Fibroblast of lung (primary cell): ENCODE data around the gene S100A4. TPM values are rescaled to one million over a fixed set of nuclear protein-coding genes. Genes with fewer than 3 reads are reported as not detected.
A peak's percentile ranks its signal among the peaks of the same experiment; 100 is the strongest.

Experiments used
- DNase-seq, 2 donors: peaks; one replicate each; pipeline versions ENCODE4 v3.0.0 to v3.0.0-alpha.2; 2010; ENCODE audit warnings: low read depth in 2 of 2
- H2AFZ ChIP-seq: 2 replicates; pipeline ENCODE4 v1.5.1; 2012; ENCODE audit warnings: low read length, control low read depth, inconsistent platforms
- H3K27ac ChIP-seq: 2 replicates; pipeline ENCODE4 v1.5.1; 2011; ENCODE audit warnings: low read length, control low read depth; ENCODE audit not compliant: insufficient read depth
- H3K27me3 ChIP-seq: 2 replicates; pipeline ENCODE4 v1.5.1; 2011; ENCODE audit warnings: mild to moderate bottlenecking, low read length; ENCODE audit not compliant: control insufficient read depth, insufficient read depth
- H3K36me3 ChIP-seq: 2 replicates; pipeline ENCODE4 v1.5.1; 2011; ENCODE audit warnings: low read length; ENCODE audit not compliant: control insufficient read depth, insufficient read depth
- H3K4me1 ChIP-seq: 2 replicates; pipeline ENCODE4 v1.5.1; 2011; ENCODE audit warnings: low read length; ENCODE audit not compliant: control insufficient read depth, insufficient read depth; ENCODE audit errors: extremely low read depth
- H3K4me2 ChIP-seq: 2 replicates; pipeline ENCODE4 v1.5.1; 2011; ENCODE audit warnings: low read length, control low read depth; ENCODE audit not compliant: insufficient read depth; ENCODE audit errors: extremely low read depth
- H3K4me3 ChIP-seq, 4 experiments: fragments of 200-600 bp in 1 of 4; sonication (generic) in 1 of 4; replicated peaks in 1 of 4; 2 replicates each; pipeline ENCODE4 v1.5.1; 2011 to 2016; ENCODE audit warnings: low read length in 4 of 4, low read depth in 3 of 4, mild to moderate bottlenecking in 3 of 4, control low read depth in 2 of 4, inconsistent platforms in 1 of 4, mixed read lengths in 1 of 4; ENCODE audit not compliant: insufficient read depth in 1 of 4; ENCODE audit errors: control extremely low read depth in 1 of 4
- H3K79me2 ChIP-seq: 2 replicates; pipeline ENCODE4 v1.5.1; 2012; ENCODE audit warnings: mild to moderate bottlenecking, low read length, inconsistent platforms; ENCODE audit not compliant: control insufficient read depth, insufficient read depth
- H3K9ac ChIP-seq: 2 replicates; pipeline ENCODE4 v1.5.1; 2011; ENCODE audit warnings: mild to moderate bottlenecking, low read length, control low read depth; ENCODE audit not compliant: insufficient read depth
- H3K9me3 ChIP-seq: 2 replicates; pipeline ENCODE4 v1.5.1; 2012; ENCODE audit warnings: low read depth, low read length; ENCODE audit not compliant: control insufficient read depth, insufficient read depth
- H4K20me1 ChIP-seq: 2 replicates; pipeline ENCODE4 v1.5.1; 2011; ENCODE audit warnings: low read length; ENCODE audit not compliant: control insufficient read depth, insufficient read depth; ENCODE audit errors: extremely low read depth
- CTCF ChIP-seq, 2 donors: IDR thresholded peaks in 1 of 2; conservative IDR thresholded peaks in 1 of 2; 1 replicate in 1 of 2; 2 replicates in 1 of 2; pipeline ENCODE4 v1.5.1; 2011 to 2012; ENCODE audit warnings: low read length in 2 of 2, control low read depth in 1 of 2, inconsistent platforms in 1 of 2, low read depth in 1 of 2, mild to moderate bottlenecking in 1 of 2
- EZH2 ChIP-seq: IDR thresholded peaks from 2 replicates; pipeline ENCODE4 v1.5.1; 2012; ENCODE audit warnings: low read length, control low read depth, mild to moderate bottlenecking; ENCODE audit errors: missing control alignments
- polyA plus RNA-seq, 2 donors: library from polyadenylated mRNA; depleted of rRNA in 1 of 2; stranded (reverse) in 1 of 2; unstranded in 1 of 2; fragments of >200 nt; gene quantifications; 2 replicates each; pipeline ENCODE4 v1.2.1, GENCODE V29; 2011 to 2012; ENCODE audit warnings: missing spikeins in 1 of 2
- total RNA-seq: library from RNA; depleted of rRNA; stranded (reverse); fragments of >200 nt; gene quantifications from 2 replicates; pipeline ENCODE4 v1.2.1, GENCODE V29; 2014

The S100A4 gene
- total and polyA plus RNA-seq, 2 donors (not counting 1 experiment from before 2014, with no cell fraction given) = 287 to 371 TPM

GRCh38 chr1:153507926-153508583, 37.6 kb downstream of the S100A4 start:
- H3K36me3 ChIP-seq = no peaks in the 10 kb centered on the region
- no peaks in the 10 kb centered on the region for H3K9me3 ChIP-seq
- H3K27ac ChIP-seq = peak overlapping the region; percentile 16
- no peak overlapping the region for H3K4me2 ChIP-seq
- H4K20me1 ChIP-seq = no peaks in the 10 kb centered on the region
- no peak overlapping the region for H3K9ac ChIP-seq
- H3K4me1 ChIP-seq = peaks cover 18% of the 10 kb centered on the region
- TF ChIP-seq CTCF (conservative IDR thresholded peaks at IDR 0.05 in 1 of 2, IDR thresholded peaks at IDR 0.05 in 1 of 2; ENCODE audit: low read depth in 1 of 2, low read length in 2 of 2) = no peak
- TF ChIP-seq EZH2 = no peak
- no peaks in the 10 kb centered on the region for H3K27me3 ChIP-seq
- H3K4me3 ChIP-seq = no peak overlapping the region
- H2AFZ ChIP-seq = no peak overlapping the region
- H3K79me2 ChIP-seq = no peaks in the 10 kb centered on the region
- DNase-seq = no peak

DNA sequence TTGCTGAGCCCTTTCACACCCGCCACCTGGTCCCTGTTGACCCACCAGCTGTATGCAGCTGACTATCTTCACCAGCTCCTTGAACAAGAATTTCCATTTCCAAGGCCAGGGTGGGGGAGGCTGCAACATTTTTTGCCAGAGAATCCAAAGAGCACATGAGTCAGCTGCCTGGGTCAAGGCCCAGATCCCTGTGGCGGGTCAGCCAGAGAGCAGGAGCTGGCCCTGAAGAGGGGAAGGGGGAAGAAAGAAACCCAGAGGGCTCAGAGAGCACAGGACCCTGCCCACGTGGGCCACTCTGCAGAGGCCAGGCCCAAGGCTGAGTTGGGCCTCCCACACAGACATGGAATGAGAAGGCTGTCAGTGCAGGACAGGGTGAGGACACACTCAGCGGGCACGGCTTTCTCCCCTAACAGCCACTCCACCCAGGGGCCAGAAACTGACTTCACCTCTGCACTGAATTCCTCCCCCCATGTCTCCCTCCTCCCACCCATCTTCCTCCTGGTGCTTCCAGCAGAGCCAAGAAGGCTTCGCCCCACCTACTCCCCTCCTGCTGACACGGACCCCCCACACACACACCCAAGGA, 38.7 kb downstream of the S100A4 start:
- H3K9me3 ChIP-seq = no peaks in the 10 kb centered on the region
- H4K20me1 ChIP-seq = no peaks in the 10 kb centered on the region
- peaks cover 18% of the 10 kb centered on the region for H3K4me1 ChIP-seq
- H3K36me3 ChIP-seq = no peaks in the 10 kb centered on the region
- peak overlapping the region; percentile 3 for H2AFZ ChIP-seq
- no peak overlapping the region for H3K4me3 ChIP-seq
- DNase-seq = peak; percentile 95 to 98
- H3K9ac ChIP-seq = no peak overlapping the region
- no peak for TF ChIP-seq EZH2
- no peak for TF ChIP-seq CTCF (conservative IDR thresholded peaks at IDR 0.05 in 1 of 2, IDR thresholded peaks at IDR 0.05 in 1 of 2; ENCODE audit: low read depth in 1 of 2, low read length in 2 of 2)
- H3K27ac ChIP-seq = peak overlapping the region; percentile 71
- peak overlapping the region; percentile 60 for H3K4me2 ChIP-seq
- H3K79me2 ChIP-seq = no peaks in the 10 kb centered on the region
- H3K27me3 ChIP-seq = no peaks in the 10 kb centered on the region

DNA sequence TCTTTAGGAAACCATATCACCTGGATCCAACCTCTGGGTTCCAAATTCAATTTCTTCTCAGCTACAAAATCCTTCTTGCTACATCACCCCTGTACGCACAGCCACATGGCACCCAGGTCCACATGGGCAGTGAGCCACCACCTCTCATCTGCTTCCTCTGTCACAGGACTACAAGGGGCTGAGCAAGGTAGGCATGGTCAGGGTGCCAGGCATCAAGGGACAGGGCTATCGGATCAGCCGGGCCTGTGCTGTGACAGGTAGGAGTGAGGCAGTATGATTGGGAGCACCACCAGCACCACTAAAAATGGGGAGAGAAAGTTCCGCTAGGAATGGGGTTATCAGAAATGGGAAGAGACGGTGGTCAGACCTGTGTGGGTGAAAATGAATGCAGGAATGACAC, 39.2 kb downstream of the S100A4 start:
- peak overlapping the region; percentile 60 for H3K4me2 ChIP-seq
- no peak overlapping the region for H3K4me3 ChIP-seq
- H4K20me1 ChIP-seq = no peaks in the 10 kb centered on the region
- DNase-seq = no peak
- no peaks in the 10 kb centered on the region for H3K9me3 ChIP-seq
- H3K9ac ChIP-seq = no peak overlapping the region
- TF ChIP-seq EZH2 = no peak
- TF ChIP-seq CTCF (conservative IDR thresholded peaks at IDR 0.05 in 1 of 2, IDR thresholded peaks at IDR 0.05 in 1 of 2; ENCODE audit: low read depth in 1 of 2, low read length in 2 of 2) = no peak
- H3K27me3 ChIP-seq = no peaks in the 10 kb centered on the region
- H2AFZ ChIP-seq = no peak overlapping the region
- peak overlapping the region; percentile 71 for H3K27ac ChIP-seq
- H3K36me3 ChIP-seq = no peaks in the 10 kb centered on the region
- H3K79me2 ChIP-seq = no peaks in the 10 kb centered on the region
- H3K4me1 ChIP-seq = peaks cover 18% of the 10 kb centered on the region
